Nephron (organoid): ENCODE measurements around the gene PIBF1.

Experiments used
- H3K27ac Mint-ChIP-seq, 3 experiments: 2 replicates each; pipeline ENCODE4 v1.8.0; 2020; ENCODE audit warnings: mixed read lengths in 3 of 3, mild to moderate bottlenecking in 2 of 3, moderate library complexity in 1 of 3
- H3K27me3 Mint-ChIP-seq: 2 replicates; pipeline ENCODE4 v1.8.0; 2021; ENCODE audit warnings: low read depth, mild to moderate bottlenecking, moderate library complexity, mixed read lengths
- H3K36me3 Mint-ChIP-seq: 2 replicates; pipeline ENCODE4 v1.8.0; 2020; ENCODE audit warnings: low read depth, mixed read lengths
- H3K4me1 Mint-ChIP-seq: 2 replicates; pipeline ENCODE4 v1.8.0; 2020; ENCODE audit warnings: mixed read lengths
- H3K4me3 Mint-ChIP-seq, 3 experiments: 2 replicates each; pipeline ENCODE4 v1.8.0; 2020; ENCODE audit warnings: mild to moderate bottlenecking in 3 of 3, mixed read lengths in 3 of 3, moderate library complexity in 2 of 3
- H3K9me3 Mint-ChIP-seq: 2 replicates; pipeline ENCODE4 v1.8.0; 2020; ENCODE audit warnings: mixed read lengths
- CTCF ChIP-seq, 3 experiments: fragments of 200-600 bp; sonication (generic); IDR thresholded peaks; one replicate each; pipeline ENCODE4 v1.5.0; 2021; ENCODE audit warnings: antibody characterized with exemption in 3 of 3; ENCODE audit not compliant: unreplicated experiment in 3 of 3

The PIBF1 gene

GRCh38 chr13:73025217-73026012 lies 243.5 kb downstream of the PIBF1 start:
- Mint-ChIP-seq H3K9me3 (no peaks in the 10 kb centered on the region), H3K36me3 (peaks cover 8% of the 10 kb centered on the region), H3K4me3 (no peak overlapping the region), H3K4me1 (no peaks in the 10 kb centered on the region), H3K27ac (no peak overlapping the region), H3K27me3 (no peaks in the 10 kb centered on the region)
- no peak for TF ChIP-seq CTCF (IDR thresholded peaks at IDR 0.05; ENCODE audit: unreplicated experiment in 3 of 3)

GRCh38 chr13:73034901-73035300 lies 253.0 kb downstream of the PIBF1 start:
- peaks cover 14% of the 10 kb centered on the region for H3K4me1 Mint-ChIP-seq
- no peaks in the 10 kb centered on the region for H3K36me3 Mint-ChIP-seq
- no peak overlapping the region for H3K4me3 Mint-ChIP-seq
- no peaks in the 10 kb centered on the region for H3K27me3 Mint-ChIP-seq
- H3K27ac Mint-ChIP-seq, result no peak overlapping the region
- no peaks in the 10 kb centered on the region for H3K9me3 Mint-ChIP-seq
- TF ChIP-seq CTCF (IDR thresholded peaks at IDR 0.05; ENCODE audit: unreplicated experiment in 3 of 3), result no peak

- Mint-ChIP-seq H3K36me3 (no peaks in the 10 kb centered on the region), H3K9me3 (no peaks in the 10 kb centered on the region), H3K27me3 (no peaks in the 10 kb centered on the region), H3K4me3 (no peak overlapping the region), H3K4me1 (peaks cover 14% of the 10 kb centered on the region), H3K27ac (no peak overlapping the region)
- TF ChIP-seq CTCF (IDR thresholded peaks at IDR 0.05; ENCODE audit: unreplicated experiment in 3 of 3), result no peak
These were observed 253.7 kb downstream of the PIBF1 start for GRCh38 chr13:73035660-73036059.

GRCh38 chr13:73036566-73036965 lies 254.6 kb downstream of the PIBF1 start:
- Mint-ChIP-seq H3K4me1 (peaks cover 14% of the 10 kb centered on the region), H3K9me3 (no peaks in the 10 kb centered on the region), H3K36me3 (no peaks in the 10 kb centered on the region), H3K4me3 (no peak overlapping the region), H3K27ac (no peak overlapping the region), H3K27me3 (no peaks in the 10 kb centered on the region)
- TF ChIP-seq CTCF (IDR thresholded peaks at IDR 0.05; ENCODE audit: unreplicated experiment in 3 of 3), result no peak

GRCh38 chr13:73038064-73038463 lies 256.1 kb downstream of the PIBF1 start:
- Mint-ChIP-seq H3K27ac (no peak overlapping the region), H3K36me3 (no peaks in the 10 kb centered on the region), H3K4me3 (no peak overlapping the region), H3K27me3 (no peaks in the 10 kb centered on the region), H3K9me3 (no peaks in the 10 kb centered on the region), H3K4me1 (peaks cover 14% of the 10 kb centered on the region)
- no peak for TF ChIP-seq CTCF (IDR thresholded peaks at IDR 0.05; ENCODE audit: unreplicated experiment in 3 of 3)
